SK-N-SH treated with all-trans-retinoic acid at 6 μM for 48 hours (cell line): ENCODE results near the gene P3H1.

ENCODE experiments used
- CSDC2 ChIP-seq: fragments of 250-450 bp; sonication (Bioruptor Pico); IDR thresholded peaks from 2 replicates; pipeline ENCODE4 v1.5.0; 2020; ENCODE audit warnings: mild to moderate bottlenecking, moderate library complexity
- ISL1 ChIP-seq: fragments of 250-450 bp; sonication (Bioruptor Pico); IDR thresholded peaks from 2 replicates; pipeline ENCODE4 v2.1.2; 2022; ENCODE audit warnings: mild to moderate bottlenecking, moderate library complexity
- OSR1 ChIP-seq: fragments of 250-450 bp; sonication (Bioruptor Pico); IDR thresholded peaks from 2 replicates; pipeline ENCODE4 v1.8.0; 2022; ENCODE audit warnings: moderate library complexity, mild to moderate bottlenecking, inconsistent platforms
- ZFP3 ChIP-seq: fragments of 250-450 bp; sonication (Bioruptor Pico); IDR thresholded peaks from 2 replicates; pipeline ENCODE4 v1.5.0; 2020; ENCODE audit warnings: mild to moderate bottlenecking, moderate library complexity
- ZFP30 ChIP-seq: fragments of 450-650 bp; formaldehyde crosslinking; IDR thresholded peaks from 2 replicates; pipeline ENCODE4 v1.5.0; 2022; ENCODE audit warnings: mild to moderate bottlenecking, moderate library complexity

DNA sequence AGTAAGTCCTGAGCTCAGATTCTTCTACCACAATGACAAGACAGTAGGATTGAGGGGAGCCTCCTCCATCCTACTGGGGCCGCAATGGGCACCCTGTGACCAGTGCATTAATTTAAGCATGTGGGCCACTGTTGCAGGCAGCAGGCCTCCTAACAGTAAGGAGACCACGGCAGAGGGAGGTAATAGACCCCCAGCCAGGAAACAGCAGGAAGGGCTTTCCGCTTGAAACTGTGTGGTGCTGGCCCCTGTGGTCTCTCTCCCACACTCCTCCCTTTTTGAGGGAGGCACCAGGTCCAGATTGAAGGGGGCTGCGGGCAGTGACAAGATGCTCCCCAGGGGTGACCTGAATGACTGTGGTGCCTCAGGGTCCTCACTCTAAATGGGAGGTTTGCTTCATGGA is 25.1 kb downstream of the P3H1 start:
- no peak for TF ChIP-seq ZFP3
- TF ChIP-seq OSR1: no peak
- TF ChIP-seq ISL1 (CRISPR knock-in tag): no peak
- TF ChIP-seq ZFP30 (CRISPR knock-in tag): no peak
- TF ChIP-seq CSDC2 (CRISPR knock-in tag): no peak
